ENCODE results near the gene WDR37.

- TF ChIP-seq CTCF (IDR thresholded peaks at IDR 0.05) = no peak
- no peak for TF ChIP-seq EZH2 (IDR thresholded peaks at IDR 0.05; ENCODE audit: borderline replicate concordance, insufficient read depth, low read depth, low read length, poor library complexity, severe bottlenecking)
These were observed 29.1 kb downstream of the WDR37 start for GRCh38 chr10:1085258-1085657.

Data from B cell (primary cell).